ENCODE results near the gene AADACL3. TPM values are rescaled to one million over a fixed set of nuclear protein-coding genes. Genes with fewer than 3 reads are reported as not detected.

Gene AADACL3
- polyA plus RNA-seq, 1 of the 3 experiments (the other 2 are of a cell fraction): not detected

- TF ChIP-seq GATA2 (CRISPR knock-in tag; IDR thresholded peaks at IDR 0.05) (no peak), RFX5 (IDR thresholded peaks at IDR 0.05; ENCODE audit: low read length) (no peak), PBX3 (IDR thresholded peaks at IDR 0.05) (no peak), GABPA (IDR thresholded peaks at IDR 0.05; ENCODE audit: low read depth) (no peak), FOXM1 (IDR thresholded peaks at IDR 0.05; ENCODE audit: low read depth) (no peak), RAD21 (IDR thresholded peaks at IDR 0.05; ENCODE audit: low read length) (no peak), IRF3 (IDR thresholded peaks at IDR 0.05; ENCODE audit: low read depth, low read length) (no peak), RXRA (IDR thresholded peaks at IDR 0.05; ENCODE audit: borderline replicate concordance, low read depth) (no peak), SMC3 (IDR thresholded peaks at IDR 0.05; ENCODE audit: low read depth, low read length) (no peak)
Observed at GRCh38 chr1:12769976-12770505, 54.1 kb downstream of the AADACL3 start (continued).

- no peaks in the 10 kb centered on the region for H3K9me2 ChIP-seq
- no peak for DNase-seq
- no peaks in the 10 kb centered on the region; the same call in 1 of the 2 replicates for H3K27me3 ChIP-seq (ENCODE audit: insufficient read depth)
- H4K20me1 ChIP-seq (ENCODE audit: insufficient read depth): no peaks in the 10 kb centered on the region
- no peak for TF ChIP-seq MEF2A (IDR thresholded peaks at IDR 0.05; ENCODE audit: borderline replicate concordance, low read depth)
- TF ChIP-seq NRF1 (IDR thresholded peaks at IDR 0.05; ENCODE audit: low read depth, low read length): no peak
- TF ChIP-seq SMC3 (IDR thresholded peaks at IDR 0.05; ENCODE audit: low read depth, low read length): no peak
- TF ChIP-seq RXRA (IDR thresholded peaks at IDR 0.05; ENCODE audit: borderline replicate concordance, low read depth): no peak
- TF ChIP-seq GABPA (IDR thresholded peaks at IDR 0.05; ENCODE audit: low read depth): no peak
- TF ChIP-seq REST (IDR thresholded peaks at IDR 0.05; ENCODE audit: low read depth, low read length): no peak
- no peak for TF ChIP-seq GATA2 (CRISPR knock-in tag; IDR thresholded peaks at IDR 0.05)
- no peak for TF ChIP-seq USF1 (IDR thresholded peaks at IDR 0.05; ENCODE audit: borderline replicate concordance, low read depth)
- no peak for TF ChIP-seq PBX3 (IDR thresholded peaks at IDR 0.05)
- TF ChIP-seq RAD21 (IDR thresholded peaks at IDR 0.05; ENCODE audit: low read length): no peak
- no peak for TF ChIP-seq JUND (IDR thresholded peaks at IDR 0.05)
- no peak for TF ChIP-seq MAX (IDR thresholded peaks at IDR 0.05; ENCODE audit: low read depth)
- no peaks in the 10 kb centered on the region for H3K36me3 ChIP-seq (replicated peaks in 1 of 2; ENCODE audit: control insufficient read depth in 1 of 2, insufficient read depth in 2 of 2, low read length in 1 of 2)
- no peak overlapping the region for H3K4me3 ChIP-seq (ENCODE audit: low read depth in 2 of 2, low read length in 1 of 2)
- H3F3A ChIP-seq (replicated peaks; ENCODE audit: insufficient read depth): no peaks in the 10 kb centered on the region
- no peak overlapping the region for H3K9ac ChIP-seq
- H3K4me1 ChIP-seq (ENCODE audit: control insufficient read depth in 1 of 2, insufficient read depth in 2 of 2, low read depth in 1 of 2, low read length in 1 of 2): no peaks in the 10 kb centered on the region
- POLR2A ChIA-PET: no interaction called here
- H2AFZ ChIP-seq (ENCODE audit: low read depth): no peak overlapping the region
- no peak overlapping the region for H3K27ac ChIP-seq (ENCODE audit: low read depth in 2 of 2, low read length in 1 of 2)
- CTCF ChIA-PET: interaction anchor here (2.2 kb wide), 1 partner anchor 10 kb away, joined by 5 read pairs; no protein-coding TSS in a partner anchor
- 0% methylated on average over 2 of the region's 2 CpGs for WGBS (ENCODE audit: low lambda C conversion rate)
- no peak overlapping the region for H3K4me2 ChIP-seq
- no peaks in the 10 kb centered on the region for H3K79me2 ChIP-seq (ENCODE audit: insufficient read depth)
- no peaks in the 10 kb centered on the region for H3K9me3 ChIP-seq
Observed at GRCh38 chr1:12770620-12771019, 54.7 kb downstream of the AADACL3 start.

Measured in SK-N-SH (cell line).